H1 (cell line): Measurements from ENCODE around the gene SETD9. TPM values are rescaled to one million over a fixed set of nuclear protein-coding genes. Genes with fewer than 3 reads are reported as not detected.

ENCODE experiments used
- BCL11A ChIP-seq, 2 experiments: IDR thresholded peaks; one replicate each; pipeline ENCODE4 v1.6.1; 2011; ENCODE audit warnings: low read depth in 2 of 2, low read length in 2 of 2, mild to moderate bottlenecking in 2 of 2
- E2F6 ChIP-seq: IDR thresholded peaks from 2 replicates; pipeline ENCODE4 v1.6.1; 2012; ENCODE audit warnings: inconsistent platforms
- polyA plus RNA-seq, 7 experiments: library from polyadenylated mRNA; depleted of rRNA in 3 of 7; stranded (reverse) in 5 of 7; unstranded in 2 of 7; fragments of >200 nt in 5 of 7; fragments of 200-250 nt in 2 of 7; gene quantifications; 1 replicate in 5 of 7; 2 replicates in 1 of 7; 4 replicates in 1 of 7; pipeline versions ENCODE4 v1.2.1 to v1.2.3, GENCODE V29; 2011 to 2013; ENCODE audit warnings: missing spikeins in 2 of 7, mixed read lengths in 2 of 7
- total RNA-seq: library from RNA; stranded (reverse); fragmentation: NEBNext Ultra II Directional; extraction: Animal tissue kit (Norgen Biotek cat#: 25700); gene quantifications from 2 replicates; pipeline ENCODE4 v1.2.1, GENCODE V29; 2021

Gene SETD9
- total and polyA plus RNA-seq, 2 of the 8 experiments (the other 6 are each of a cell fraction or from before 2014, with no cell fraction given) = 4.5 to 11.9 TPM

- TF ChIP-seq E2F6 (no peak), BCL11A (IDR thresholded peaks at IDR 0.05; ENCODE audit: low read depth in 2 of 2, low read length in 2 of 2) (no peak)
- TF ChIP-seq, all 59 proteins: peak for 0
Observed at GRCh38 chr5:56947052-56947451, 37.7 kb downstream of the SETD9 start (continued).
